Mesendoderm (in vitro differentiated cells): ENCODE data around the gene CRISPLD2.

Source experiments
- DNase-seq: peaks from one replicate; pipeline ENCODE4 v3.0.0; 2013
- H2AK5ac ChIP-seq: 2 replicates; pipeline ENCODE4 v1.6.1; 2013; ENCODE audit warnings: low read length, inconsistent platforms
- H2BK120ac ChIP-seq: 2 replicates; pipeline ENCODE4 v1.6.1; 2013; ENCODE audit warnings: low read depth, mild to moderate bottlenecking, low read length, moderate library complexity, mixed read lengths
- H2BK15ac ChIP-seq: replicated peaks from 2 replicates; pipeline ENCODE4 v1.6.1; 2013; ENCODE audit warnings: low read depth, mild to moderate bottlenecking, moderate library complexity
- H2BK5ac ChIP-seq: 2 replicates; pipeline ENCODE4 v1.6.1; 2013; ENCODE audit warnings: low read length, inconsistent platforms
- H3K18ac ChIP-seq: 2 replicates; pipeline ENCODE4 v1.6.1; 2013; ENCODE audit warnings: mild to moderate bottlenecking, low read length, mixed read lengths
- H3K23ac ChIP-seq: one replicate; pipeline ENCODE4 v1.6.1; 2013; ENCODE audit warnings: low read length
- H3K27ac ChIP-seq: 2 replicates; pipeline ENCODE4 v1.5.1; 2013; ENCODE audit warnings: low read depth, mild to moderate bottlenecking, inconsistent platforms, low read length, moderate library complexity
- H3K27me3 ChIP-seq: 2 replicates; pipeline ENCODE4 v1.6.1; 2013; ENCODE audit warnings: low read length, control low read depth, mild to moderate bottlenecking, inconsistent platforms; ENCODE audit not compliant: insufficient read depth, poor library complexity
- H3K36me3 ChIP-seq: 2 replicates; pipeline ENCODE4 v1.6.1; 2013; ENCODE audit warnings: low read length, inconsistent platforms; ENCODE audit not compliant: control insufficient read depth, insufficient read depth
- H3K4ac ChIP-seq: one replicate; pipeline ENCODE4 v1.6.1; 2013; ENCODE audit warnings: low read depth, mild to moderate bottlenecking, low read length, moderate library complexity
- H3K4me1 ChIP-seq: 2 replicates; pipeline ENCODE4 v1.6.1; 2013; ENCODE audit warnings: low read depth, low read length, inconsistent platforms; ENCODE audit not compliant: control insufficient read depth
- H3K4me2 ChIP-seq: 2 replicates; pipeline ENCODE4 v1.6.1; 2013; ENCODE audit warnings: low read length
- H3K4me3 ChIP-seq: 2 replicates; pipeline ENCODE4 v1.5.1; 2013; ENCODE audit warnings: mild to moderate bottlenecking, low read length
- H3K56ac ChIP-seq: one replicate; pipeline ENCODE4 v1.6.1; 2013; ENCODE audit warnings: low read length
- H3K79me1 ChIP-seq: 2 replicates; pipeline ENCODE4 v1.6.1; 2013; ENCODE audit warnings: low read length, inconsistent platforms
- H3K79me2 ChIP-seq: 2 replicates; pipeline ENCODE4 v1.6.1; 2013; ENCODE audit warnings: mild to moderate bottlenecking, low read length; ENCODE audit not compliant: control insufficient read depth, insufficient read depth
- H3K9ac ChIP-seq: 2 replicates; pipeline ENCODE4 v1.6.1; 2013; ENCODE audit warnings: low read length, inconsistent platforms
- H4K5ac ChIP-seq: one replicate; pipeline ENCODE4 v1.6.1; 2013; ENCODE audit warnings: low read length
- H4K8ac ChIP-seq: one replicate; pipeline ENCODE4 v1.6.1; 2013; ENCODE audit warnings: low read depth, mild to moderate bottlenecking, control low read depth, low read length, moderate library complexity
- WGBS: extraction: QIAGEN DNeasy Blood & Tissue Kit; methylation state at CpG from one replicate; pipeline ENCODE4 v1.1.7; 2013; ENCODE audit warnings: low lambda C conversion rate, missing lambda C conversion rate; ENCODE audit not compliant: insufficient coverage; ENCODE audit errors: extremely low coverage; 5-methylcytosine and 5-hydroxymethylcytosine counted together

The CRISPLD2 gene

DNA sequence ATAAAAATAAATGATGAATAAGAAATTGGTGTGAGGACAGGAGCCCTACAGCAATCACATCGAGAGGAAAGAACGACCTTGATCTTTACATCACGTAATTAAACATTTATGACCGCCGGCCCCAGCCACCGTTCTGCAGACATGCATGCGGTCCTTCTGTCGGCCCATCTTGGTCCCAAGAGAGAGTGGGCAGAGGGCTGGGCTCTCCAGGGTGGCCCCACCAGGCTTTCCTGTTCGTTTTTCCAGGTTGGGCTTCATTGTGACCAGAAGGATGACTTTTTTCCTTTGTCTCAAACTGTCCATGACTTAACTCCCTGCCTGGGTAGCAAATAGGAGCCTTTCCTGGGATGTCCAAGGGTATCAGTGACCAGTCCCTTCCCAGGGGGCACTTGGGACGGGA, 3.3 kb upstream of the CRISPLD2 start:
- DNase-seq: no peak
- no CpG with 5 or more reads among the region's 10 CpGs for WGBS
- Histone ChIP-seq H2BK5ac (no peak overlapping the region), H3K56ac (no peak overlapping the region), H3K4me3 (no peak overlapping the region), H3K79me2 (no peaks in the 10 kb centered on the region), H4K8ac (no peak overlapping the region), H3K4me1 (no peaks in the 10 kb centered on the region), H4K5ac (no peak overlapping the region), H2BK15ac (no peak overlapping the region), H3K9ac (no peak overlapping the region), H3K18ac (no peak overlapping the region), H2BK120ac (no peak overlapping the region), H2AK5ac (no peak overlapping the region), H3K23ac (no peak overlapping the region), H3K27me3 (peaks cover 2% of the 10 kb centered on the region), H3K4me2 (no peak overlapping the region), H3K36me3 (no peaks in the 10 kb centered on the region), H3K4ac (no peak overlapping the region), H3K79me1 (no peaks in the 10 kb centered on the region), H3K27ac (no peak overlapping the region)

DNA sequence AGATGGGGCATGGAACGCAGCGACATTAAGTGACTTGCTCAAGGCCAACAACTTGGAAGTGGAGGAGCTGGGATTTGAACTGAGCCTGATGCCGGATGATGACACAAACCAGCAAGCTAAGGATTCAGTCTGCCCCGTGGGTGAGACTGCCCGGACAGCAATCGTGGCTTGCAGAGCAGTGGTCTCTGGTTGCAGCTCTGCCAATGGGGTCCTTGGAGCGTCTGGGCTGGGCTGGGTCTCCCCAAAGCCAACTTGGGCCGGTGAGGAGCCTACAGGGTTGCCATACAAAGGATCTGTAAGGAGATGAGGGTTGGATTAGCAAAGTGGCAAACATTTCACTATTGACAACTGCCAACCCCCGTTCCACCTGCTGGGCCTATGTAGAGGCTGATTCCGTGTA, 2.6 kb upstream of the CRISPLD2 start:
- no peaks in the 10 kb centered on the region for H3K36me3 ChIP-seq
- H3K4ac ChIP-seq: no peak overlapping the region
- no peak overlapping the region for H2BK15ac ChIP-seq
- no peaks in the 10 kb centered on the region for H3K4me1 ChIP-seq
- no peak for DNase-seq
- H3K27me3 ChIP-seq: peaks cover 2% of the 10 kb centered on the region
- H4K5ac ChIP-seq: no peak overlapping the region
- no peak overlapping the region for H3K4me3 ChIP-seq
- no peak overlapping the region for H3K18ac ChIP-seq
- H2BK120ac ChIP-seq: no peak overlapping the region
- H3K9ac ChIP-seq: no peak overlapping the region
- no peak overlapping the region for H3K27ac ChIP-seq
- no peaks in the 10 kb centered on the region for H3K79me1 ChIP-seq
- no CpG with 5 or more reads among the region's 10 CpGs for WGBS
- no peaks in the 10 kb centered on the region for H3K79me2 ChIP-seq
- H3K23ac ChIP-seq: no peak overlapping the region
- no peak overlapping the region for H2AK5ac ChIP-seq
- no peak overlapping the region for H3K56ac ChIP-seq
- no peak overlapping the region for H2BK5ac ChIP-seq
- H3K4me2 ChIP-seq: no peak overlapping the region
- no peak overlapping the region for H4K8ac ChIP-seq

DNA sequence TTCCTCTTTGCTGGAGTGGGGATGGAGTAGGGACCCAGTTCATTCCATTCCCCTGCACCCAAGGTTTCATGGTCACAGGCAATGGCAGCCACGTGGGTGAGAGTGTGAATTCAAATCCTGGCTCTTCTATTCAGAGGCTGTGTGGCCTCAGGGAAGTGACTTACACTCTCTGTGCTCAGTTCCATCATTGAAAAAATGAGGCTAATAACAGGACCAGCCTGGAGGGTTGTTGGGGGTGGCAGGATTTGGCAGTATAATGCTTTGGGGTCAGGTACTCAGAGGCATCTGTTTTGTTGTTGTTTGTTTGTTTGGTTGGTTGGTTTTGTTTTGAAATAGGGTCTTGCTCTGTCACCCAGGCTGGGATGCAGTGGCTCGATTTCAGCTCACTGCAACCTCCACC, 2.2 kb upstream of the CRISPLD2 start:
- Histone ChIP-seq H3K23ac (no peak overlapping the region), H3K4me3 (no peak overlapping the region), H3K4ac (no peak overlapping the region), H3K36me3 (no peaks in the 10 kb centered on the region), H3K56ac (no peak overlapping the region), H3K9ac (no peak overlapping the region), H3K27me3 (peaks cover 2% of the 10 kb centered on the region), H3K79me1 (no peaks in the 10 kb centered on the region), H3K18ac (no peak overlapping the region), H2BK5ac (no peak overlapping the region), H2BK15ac (no peak overlapping the region), H4K5ac (no peak overlapping the region), H3K4me2 (no peak overlapping the region), H2BK120ac (no peak overlapping the region), H3K27ac (no peak overlapping the region), H2AK5ac (no peak overlapping the region), H3K79me2 (no peaks in the 10 kb centered on the region), H3K4me1 (no peaks in the 10 kb centered on the region), H4K8ac (no peak overlapping the region)
- DNase-seq: no peak
- no CpG with 5 or more reads among the region's 2 CpGs for WGBS

DNA sequence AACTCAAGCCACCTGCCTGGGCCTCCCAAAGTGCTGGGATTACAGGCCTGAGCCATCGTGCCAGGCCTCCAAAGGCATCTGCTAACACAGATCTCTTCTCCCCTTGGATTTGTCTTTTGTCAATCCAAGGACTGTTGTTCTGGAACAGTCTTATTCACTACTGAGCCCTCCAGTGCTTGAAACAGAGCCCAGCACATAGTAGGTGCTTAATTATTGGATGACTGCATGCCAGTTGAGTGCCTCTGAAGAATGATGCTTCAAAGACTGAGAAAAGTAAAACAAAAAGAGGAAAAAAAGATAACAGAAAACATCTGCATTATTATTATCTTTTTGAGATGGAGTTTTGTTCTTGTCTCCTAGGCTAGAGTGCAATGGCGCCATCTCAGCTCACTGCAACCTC, 1.7 kb upstream of the CRISPLD2 start:
- Histone ChIP-seq H4K8ac (no peak overlapping the region), H3K18ac (no peak overlapping the region), H3K4me2 (no peak overlapping the region), H3K4me3 (no peak overlapping the region), H3K27me3 (peaks cover 2% of the 10 kb centered on the region), H2BK120ac (no peak overlapping the region), H3K4ac (no peak overlapping the region), H3K36me3 (no peaks in the 10 kb centered on the region), H3K79me2 (no peaks in the 10 kb centered on the region), H3K23ac (no peak overlapping the region), H2BK5ac (no peak overlapping the region), H2BK15ac (no peak overlapping the region), H3K79me1 (no peaks in the 10 kb centered on the region), H3K4me1 (no peaks in the 10 kb centered on the region), H2AK5ac (no peak overlapping the region), H3K27ac (no peak overlapping the region), H4K5ac (no peak overlapping the region), H3K9ac (no peak overlapping the region), H3K56ac (no peak overlapping the region)
- no peak for DNase-seq
- WGBS: no CpG with 5 or more reads among the region's 2 CpGs

DNA sequence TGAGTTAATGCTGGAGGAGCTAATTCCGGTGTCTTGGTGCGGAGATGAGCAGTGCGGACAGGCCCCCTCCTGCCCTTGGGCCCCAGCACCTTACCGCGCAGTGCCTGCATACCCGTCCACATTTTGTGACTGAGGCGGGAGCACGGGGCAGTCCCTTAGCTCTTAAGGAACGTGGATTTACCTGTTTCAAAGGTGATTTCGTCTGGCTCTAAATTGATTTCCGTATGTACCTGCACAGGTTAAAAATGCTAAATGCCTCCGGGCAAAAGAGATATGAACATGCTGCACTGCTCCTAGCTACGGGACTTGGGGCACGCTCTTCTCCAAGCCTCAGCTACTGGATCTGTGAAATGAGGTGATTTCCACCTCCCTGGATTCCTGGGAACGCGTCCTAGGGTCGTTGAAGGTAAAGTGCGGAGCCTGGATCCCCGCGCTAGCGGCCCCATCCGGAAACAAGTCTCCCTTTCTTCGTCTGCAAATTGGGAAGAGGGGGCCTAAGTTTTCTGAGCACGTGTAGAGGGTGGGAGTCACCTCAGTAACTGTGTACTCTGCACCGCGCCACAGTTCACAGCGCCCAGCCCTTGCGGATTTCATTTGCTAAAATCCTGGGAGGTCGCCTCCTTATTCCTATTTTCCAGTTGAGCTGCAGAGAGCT, 669 bp upstream of the CRISPLD2 start:
- Histone ChIP-seq H2BK120ac (no peak overlapping the region), H4K5ac (no peak overlapping the region), H3K4me2 (peak overlapping the region; percentile 82), H4K8ac (no peak overlapping the region), H3K79me2 (no peaks in the 10 kb centered on the region), H3K23ac (no peak overlapping the region), H2BK5ac (no peak overlapping the region), H3K9ac (peak overlapping the region; percentile 59), H3K56ac (peak overlapping the region; percentile 80), H3K4ac (no peak overlapping the region), H3K79me1 (no peaks in the 10 kb centered on the region), H2AK5ac (no peak overlapping the region), H3K36me3 (no peaks in the 10 kb centered on the region), H3K27ac (no peak overlapping the region), H3K27me3 (peaks cover 2% of the 10 kb centered on the region), H2BK15ac (no peak overlapping the region), H3K18ac (no peak overlapping the region), H3K4me1 (no peaks in the 10 kb centered on the region), H3K4me3 (peak overlapping the region; percentile 29)
- WGBS: no CpG with 5 or more reads among the region's 29 CpGs
- no peak for DNase-seq

DNA sequence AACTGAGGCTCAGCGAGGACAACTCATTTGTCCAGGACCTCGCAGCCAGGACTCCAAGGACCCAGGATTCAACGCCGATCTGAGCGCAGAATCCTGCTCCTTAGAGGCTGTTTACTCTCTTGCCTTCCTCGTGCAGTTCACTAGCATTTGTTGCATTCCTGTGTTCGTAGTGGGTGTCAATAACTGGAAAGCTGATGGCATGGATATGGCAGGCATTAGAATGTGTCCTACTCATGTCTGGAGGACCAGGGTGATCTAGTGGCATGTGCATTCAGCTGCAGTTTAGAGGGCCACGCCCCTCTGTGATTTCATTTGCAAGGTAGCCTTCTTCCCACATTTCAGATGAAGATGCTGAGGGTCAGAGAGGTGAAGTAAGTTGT, 510 bp downstream of the CRISPLD2 start:
- Histone ChIP-seq H3K9ac (peak overlapping the region; percentile 44), H3K79me1 (no peaks in the 10 kb centered on the region), H3K36me3 (no peaks in the 10 kb centered on the region), H3K4me2 (peak overlapping the region; percentile 73), H3K23ac (no peak overlapping the region), H2BK120ac (no peak overlapping the region), H4K8ac (no peak overlapping the region), H3K4me1 (no peaks in the 10 kb centered on the region), H2AK5ac (no peak overlapping the region), H4K5ac (no peak overlapping the region), H2BK5ac (no peak overlapping the region), H3K18ac (no peak overlapping the region), H3K56ac (peak overlapping the region; percentile 37), H3K27ac (no peak overlapping the region), H3K4ac (no peak overlapping the region), H2BK15ac (no peak overlapping the region), H3K27me3 (peaks cover 2% of the 10 kb centered on the region), H3K79me2 (no peaks in the 10 kb centered on the region), H3K4me3 (no peak overlapping the region)
- no CpG with 5 or more reads among the region's 8 CpGs for whole genome bisulfite sequencing
- DNase-seq: no peak
